ENCODE measurements around the gene ZNF473.
"Not testable (repeated sequence)": the region's sequence is repeated elsewhere in the genome, so short reads cannot be mapped to it uniquely, and the experiment has no call there.

Gene ZNF473

DNA sequence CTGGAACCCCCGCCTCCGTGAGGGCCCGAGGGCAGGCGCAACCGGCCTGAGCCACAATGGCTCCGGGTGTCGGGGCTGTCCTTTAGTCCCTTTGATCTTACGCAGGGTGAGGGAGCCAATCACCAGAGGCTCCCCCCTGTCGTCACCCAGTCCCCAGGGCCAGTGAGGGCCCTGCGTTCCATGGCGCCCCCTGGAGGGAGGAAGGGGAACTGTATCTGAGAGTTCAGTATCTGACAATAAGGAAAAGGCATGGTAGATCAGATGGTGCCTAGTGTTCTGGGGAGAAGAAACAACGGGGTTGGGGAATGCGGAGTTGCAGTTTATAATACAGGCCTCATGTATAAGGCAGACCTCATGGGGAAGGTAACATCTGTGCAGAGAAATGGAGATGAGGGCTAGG, 75.1 kb downstream of the ZNF473 start:
- H3K4me3 ChIP-seq (ENCODE audit: low read length) = not testable (repeated sequence)
